HCT116 (cell line): ENCODE data around the gene BCHE. TPM values are rescaled to one million over a fixed set of nuclear protein-coding genes. Genes with fewer than 3 reads are reported as not detected.

Source experiments
- ATAC-seq: fragments of 200-7000 bp; cut with Tn5 transposase; 2 replicates; pipeline ENCODE4 v1.9.1; 2020; ENCODE audit warnings: mild to moderate bottlenecking, moderate library complexity
- BruUV-seq: library from RNA; stranded (reverse); fragments of 400-500 nt; replicated peaks from 2 replicates; lab custom pipeline; 2021; lab: Mats Ljungman, UMichigan
- CTCF ChIA-PET: fragments of 300-600 bp; sonication (Branson Sonifier 250); formaldehyde crosslinking; loops from one replicate; lab custom pipeline; 2021; ENCODE audit warnings: antibody characterized with exemption; lab: Charles Lee
- POLR2A ChIA-PET: fragments of 300-600, 350-600 bp; sonication (Branson Sonifier 250); formaldehyde crosslinking; loops from one replicate; lab custom pipeline; 2021; ENCODE audit warnings: antibody characterized with exemption; lab: Charles Lee
- RAD21 ChIA-PET, 2 experiments: fragments of 300-600 bp; sonication (Branson Sonifier 250); formaldehyde crosslinking; loops; one replicate each; lab custom pipeline; 2023; ENCODE audit warnings: low total read pairs in 2 of 2; ENCODE audit not compliant: uncharacterized antibody in 2 of 2, unreplicated experiment in 2 of 2, low non-redundant PET in 1 of 2; lab: Charles Lee
- DNase-seq: peaks from one replicate; pipeline ENCODE4 v3.0.0-alpha.2; 2010; ENCODE audit warnings: low read depth, low spot score
- H2AFZ ChIP-seq: fragments of 200-600 bp; shearing (Covaris generic), sonication (generic); 2 replicates; pipeline ENCODE4 v1.6.1; 2017; ENCODE audit warnings: low read depth, mixed run types, mixed read lengths, antibody characterized with exemption, low read length; ENCODE audit not compliant: poor library complexity, severe bottlenecking
- H3K27ac ChIP-seq: 2 replicates; pipeline ENCODE4 v1.5.1; 2012; ENCODE audit warnings: low read depth, low read length
- H3K27me3 ChIP-seq: fragments of 200-600 bp; sonication (generic); 2 replicates; pipeline ENCODE4 v1.6.1; 2016; ENCODE audit warnings: mixed run types, low read length, mixed read lengths; ENCODE audit not compliant: insufficient read depth
- H3K36me3 ChIP-seq, 2 experiments: fragments of 200-500 bp in 1 of 2; fragments of 200-600 bp in 1 of 2; sonication (Bioruptor generic) in 1 of 2; sonication (generic) in 1 of 2; 2 replicates each; pipeline versions ENCODE4 v1.5.1 to v1.6.1; 2014 to 2016; ENCODE audit warnings: low read length in 2 of 2, inconsistent platforms in 1 of 2, mixed read lengths in 1 of 2, mixed run types in 1 of 2; ENCODE audit not compliant: insufficient read depth in 2 of 2, control insufficient read depth in 1 of 2
- H3K4me1 ChIP-seq, 2 experiments: fragments of 200-600 bp in 1 of 2; sonication (generic) in 1 of 2; 2 replicates each; pipeline versions ENCODE4 v1.5.1 to v1.6.1; 2012 to 2017; ENCODE audit warnings: low read length in 2 of 2, inconsistent platforms in 1 of 2, mild to moderate bottlenecking in 1 of 2, mixed read lengths in 1 of 2, mixed run types in 1 of 2, moderate library complexity in 1 of 2; ENCODE audit not compliant: insufficient read depth in 2 of 2, control insufficient read depth in 1 of 2
- H3K4me2 ChIP-seq: fragments of 200-600 bp; sonication (generic); 2 replicates; pipeline ENCODE4 v1.6.1; 2017; ENCODE audit warnings: mixed run types, low read length, mixed read lengths
- H3K4me3 ChIP-seq, 2 experiments: fragments of 200-600 bp in 1 of 2; sonication (generic) in 1 of 2; replicated peaks in 1 of 2; 2 replicates each; pipeline ENCODE4 v1.5.1; 2011 to 2016; ENCODE audit warnings: low read length in 2 of 2, control low read depth in 1 of 2, low read depth in 1 of 2, mild to moderate bottlenecking in 1 of 2, mixed read lengths in 1 of 2, mixed run types in 1 of 2
- H3K79me2 ChIP-seq: fragments of 200-600 bp; sonication (generic); 2 replicates; pipeline ENCODE4 v1.6.1; 2017; ENCODE audit warnings: mild to moderate bottlenecking, mixed run types, low read length, moderate library complexity, mixed read lengths; ENCODE audit not compliant: insufficient read depth
- H3K9ac ChIP-seq: fragments of 200-600 bp; sonication (generic); 2 replicates; pipeline ENCODE4 v1.6.1; 2016; ENCODE audit warnings: low read length, mixed read lengths
- H3K9me2 ChIP-seq: fragments of 200-600 bp; sonication (generic), shearing (Covaris generic); 2 replicates; pipeline ENCODE4 v1.6.1; 2017; ENCODE audit warnings: mixed run types, mild to moderate bottlenecking, moderate library complexity; ENCODE audit not compliant: insufficient read depth
- H3K9me3 ChIP-seq, 2 experiments: fragments of 200-500 bp in 1 of 2; fragments of 200-600 bp in 1 of 2; sonication (Bioruptor generic) in 1 of 2; sonication (generic) in 1 of 2; 2 replicates each; pipeline ENCODE4 v1.6.1; 2014 to 2017; ENCODE audit warnings: low read length in 2 of 2, mixed read lengths in 2 of 2, inconsistent platforms in 1 of 2, low read depth in 1 of 2, mild to moderate bottlenecking in 1 of 2, mixed run types in 1 of 2, moderate library complexity in 1 of 2; ENCODE audit not compliant: control insufficient read depth in 1 of 2, insufficient read depth in 1 of 2
- H4K20me1 ChIP-seq: fragments of 200-600 bp; sonication (generic), shearing (Covaris generic); 2 replicates; pipeline ENCODE4 v1.6.1; 2017; ENCODE audit warnings: mixed run types, mild to moderate bottlenecking, moderate library complexity; ENCODE audit not compliant: insufficient read depth
- CBX3 ChIP-seq: IDR thresholded peaks from 2 replicates; pipeline ENCODE4 v1.6.1; 2012; ENCODE audit warnings: low read depth
- CEBPB ChIP-seq: IDR thresholded peaks from 2 replicates; pipeline ENCODE4 v1.6.1; 2012; ENCODE audit warnings: low read depth
- EGR1 ChIP-seq: IDR thresholded peaks from 2 replicates; pipeline ENCODE4 v1.6.1; 2012; ENCODE audit warnings: low read depth
- ELF1 ChIP-seq: IDR thresholded peaks from 2 replicates; pipeline ENCODE4 v1.6.1; 2012; ENCODE audit warnings: low read depth, borderline replicate concordance
- EZH2phosphoT487 ChIP-seq: fragments of 200-600 bp; IDR thresholded peaks from 2 replicates; pipeline ENCODE4 v1.6.1; 2018; ENCODE audit warnings: antibody characterized with exemption, borderline replicate concordance
- FOSL1 ChIP-seq: IDR thresholded peaks from 2 replicates; pipeline ENCODE4 v1.6.1; 2012; ENCODE audit warnings: low read depth
- SIN3A ChIP-seq: IDR thresholded peaks from 2 replicates; pipeline ENCODE4 v1.6.1; 2012; ENCODE audit warnings: low read depth
- SP1 ChIP-seq: IDR thresholded peaks from 2 replicates; pipeline ENCODE4 v1.6.1; 2012; ENCODE audit warnings: low read depth
- TCF7L2 ChIP-seq: IDR thresholded peaks from 2 replicates; pipeline ENCODE4 v1.7.0; 2011; ENCODE audit warnings: borderline replicate concordance, inconsistent platforms; ENCODE audit not compliant: insufficient read depth, insufficient read length; ENCODE audit errors: extremely low read depth
- YY1 ChIP-seq: IDR thresholded peaks from 2 replicates; pipeline ENCODE4 v1.6.1; 2011; ENCODE audit warnings: low read length, low read depth, moderate library complexity, mild to moderate bottlenecking; ENCODE audit not compliant: insufficient replicate concordance; ENCODE audit errors: extremely low read depth
- ZFX ChIP-seq: fragments of 450-650 bp; IDR thresholded peaks from 2 replicates; pipeline ENCODE4 v1.6.1; 2017
- ZNF274 ChIP-seq: fragments of 200-500 bp; sonication (Bioruptor generic); IDR thresholded peaks from 2 replicates; pipeline ENCODE4 v1.6.1; 2014; ENCODE audit warnings: mild to moderate bottlenecking, low read depth, low read length, inconsistent platforms
- intact Hi-C: fragments of 100-400 bp; cut with micrococcal nuclease; formaldehyde crosslinking; loops from 2 replicates; pipeline ENCODE4 v1.10.0; 2022
- total RNA-seq: library from RNA; stranded (reverse); gene quantifications from one replicate; pipeline ENCODE4 v1.2.1, GENCODE V29; 2021; ENCODE audit not compliant: unreplicated experiment
- TF ChIP-seq, protein P1 (sequence below), 3 experiments: fragments of 200-600 bp in 1 of 3; sonication (generic) in 1 of 3; IDR thresholded peaks in 2 of 3; conservative IDR thresholded peaks in 1 of 3; 2 replicates each; pipeline ENCODE4 v1.5.1; 2012 to 2017; ENCODE audit warnings: low read depth in 2 of 3, low read length in 2 of 3, antibody characterized with exemption in 1 of 3, borderline replicate concordance in 1 of 3, control low read depth in 1 of 3, mild to moderate bottlenecking in 1 of 3, mixed read lengths in 1 of 3, mixed run types in 1 of 3, moderate library complexity in 1 of 3; ENCODE audit not compliant: insufficient read depth in 1 of 3
- TF ChIP-seq, protein P2 (sequence below): IDR thresholded peaks from 2 replicates; pipeline ENCODE4 v1.6.1; 2012
- TF ChIP-seq, protein P3 (sequence below): IDR thresholded peaks from 2 replicates; pipeline ENCODE4 v1.6.1; 2012
- TF ChIP-seq, protein P4 (sequence below): IDR thresholded peaks from 2 replicates; pipeline ENCODE4 v1.6.1; 2011; ENCODE audit warnings: mild to moderate bottlenecking, low read length, moderate library complexity; ENCODE audit not compliant: insufficient replicate concordance; ENCODE audit errors: extremely low read depth

The BCHE gene
- total RNA-seq, 1 experiment from 2014 or later = not detected

DNA sequence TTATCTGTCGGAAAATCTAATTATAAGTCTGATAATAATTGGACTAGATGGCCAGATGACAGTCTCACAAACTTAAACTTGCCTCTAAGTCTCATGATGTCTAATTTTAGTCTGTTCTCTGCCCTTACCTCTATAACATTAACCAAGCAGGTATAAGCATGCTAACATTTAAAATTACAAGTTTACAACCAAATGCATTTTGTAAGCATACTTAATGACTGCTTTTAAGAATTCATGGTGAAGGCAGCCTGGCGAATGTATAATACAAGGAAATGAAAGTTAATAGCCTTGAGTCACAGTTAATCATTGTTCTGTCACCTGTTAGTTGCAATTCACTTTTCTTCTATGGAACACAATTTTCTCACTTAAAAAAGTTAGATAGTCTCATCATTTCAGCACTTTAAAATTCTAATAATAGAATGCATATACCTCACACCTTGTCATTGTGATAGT lies 16.5 kb downstream of the BCHE start:
- H3K4me1 ChIP-seq = no peaks in the 10 kb centered on the region
- POLR2A ChIA-PET = no interaction called here
- ATAC-seq (no peak), DNase-seq (no peak)
- H3K9me3 ChIP-seq = no peaks in the 10 kb centered on the region
- H2AFZ ChIP-seq = peak overlapping the region; percentile 29
- BruUV-seq = no TSS peak
- no peaks in the 10 kb centered on the region for H3K9me2 ChIP-seq
- RAD21 ChIA-PET = no interaction called here
- no peaks in the 10 kb centered on the region for H3K79me2 ChIP-seq
- no peaks in the 10 kb centered on the region for H3K36me3 ChIP-seq
- H3K9ac ChIP-seq = no peak overlapping the region
- CTCF ChIA-PET = no interaction called here
- no peak for TF ChIP-seq FOSL1
- no peak for TF ChIP-seq SIN3A
- TF ChIP-seq, protein P1, sequence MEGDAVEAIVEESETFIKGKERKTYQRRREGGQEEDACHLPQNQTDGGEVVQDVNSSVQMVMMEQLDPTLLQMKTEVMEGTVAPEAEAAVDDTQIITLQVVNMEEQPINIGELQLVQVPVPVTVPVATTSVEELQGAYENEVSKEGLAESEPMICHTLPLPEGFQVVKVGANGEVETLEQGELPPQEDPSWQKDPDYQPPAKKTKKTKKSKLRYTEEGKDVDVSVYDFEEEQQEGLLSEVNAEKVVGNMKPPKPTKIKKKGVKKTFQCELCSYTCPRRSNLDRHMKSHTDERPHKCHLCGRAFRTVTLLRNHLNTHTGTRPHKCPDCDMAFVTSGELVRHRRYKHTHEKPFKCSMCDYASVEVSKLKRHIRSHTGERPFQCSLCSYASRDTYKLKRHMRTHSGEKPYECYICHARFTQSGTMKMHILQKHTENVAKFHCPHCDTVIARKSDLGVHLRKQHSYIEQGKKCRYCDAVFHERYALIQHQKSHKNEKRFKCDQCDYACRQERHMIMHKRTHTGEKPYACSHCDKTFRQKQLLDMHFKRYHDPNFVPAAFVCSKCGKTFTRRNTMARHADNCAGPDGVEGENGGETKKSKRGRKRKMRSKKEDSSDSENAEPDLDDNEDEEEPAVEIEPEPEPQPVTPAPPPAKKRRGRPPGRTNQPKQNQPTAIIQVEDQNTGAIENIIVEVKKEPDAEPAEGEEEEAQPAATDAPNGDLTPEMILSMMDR (IDR thresholded peaks at IDR 0.05 in 2 of 3, conservative IDR thresholded peaks at IDR 0.05 in 1 of 3; ENCODE audit: borderline replicate concordance in 1 of 3, insufficient read depth in 1 of 3, low read depth in 2 of 3, low read length in 2 of 3) = no peak
- no peaks in the 10 kb centered on the region for H4K20me1 ChIP-seq
- intact Hi-C loops = no loop called here
- no peak overlapping the region for H3K27ac ChIP-seq
- H3K27me3 ChIP-seq = no peaks in the 10 kb centered on the region
- H3K4me2 ChIP-seq = no peak overlapping the region
- no peak overlapping the region for H3K4me3 ChIP-seq

DNA sequence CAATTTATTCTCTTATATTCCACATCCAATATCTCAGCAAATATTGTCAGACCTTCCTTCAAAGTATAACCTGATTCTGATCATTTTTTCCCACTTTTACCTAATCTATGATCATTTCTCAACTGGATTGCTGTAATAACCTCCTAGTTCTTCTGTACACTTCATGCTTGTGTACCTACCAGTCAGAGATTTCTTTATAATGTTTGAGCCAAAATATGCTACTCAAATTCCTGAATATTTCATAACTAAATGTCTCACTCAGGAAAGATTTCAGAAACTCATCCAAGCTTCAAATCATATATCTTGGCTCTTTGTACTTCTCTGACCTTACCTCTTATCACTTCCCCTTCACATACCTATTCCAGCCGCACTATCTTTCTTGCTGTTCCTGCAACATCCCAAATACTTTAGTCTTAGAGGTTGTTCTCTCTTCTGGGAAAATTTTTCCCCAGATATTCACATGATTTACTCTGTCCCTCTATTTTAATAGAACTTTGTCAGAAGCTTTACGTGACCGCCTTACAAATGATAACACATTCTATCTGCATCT lies 20.0 kb downstream of the BCHE start:
- ChIA-PET CTCF (no interaction called here), POLR2A (no interaction called here), RAD21 (no interaction called here)
- intact Hi-C loops = no loop called here
- Histone ChIP-seq H3K27me3 (no peaks in the 10 kb centered on the region), H3K9ac (no peak overlapping the region), H3K9me2 (no peaks in the 10 kb centered on the region), H3K9me3 (no peaks in the 10 kb centered on the region), H3K79me2 (no peaks in the 10 kb centered on the region), H3K36me3 (no peaks in the 10 kb centered on the region), H3K4me1 (no peaks in the 10 kb centered on the region), H2AFZ (peak overlapping the region; percentile 39), H3K27ac (no peak overlapping the region), H4K20me1 (no peaks in the 10 kb centered on the region), H3K4me2 (no peak overlapping the region), H3K4me3 (no peak overlapping the region)
- ATAC-seq (no peak), DNase-seq (no peak)
- no TSS peak for BruUV-seq
- TF ChIP-seq EGR1 (no peak), SP1 (no peak), TCF7L2 (no peak), ZNF274 (no peak), CEBPB (no peak), ELF1 (no peak), CBX3 (no peak), ZFX (no peak), EZH2phosphoT487 (no peak), SIN3A (no peak), YY1 (no peak)
- TF ChIP-seq, protein P2, sequence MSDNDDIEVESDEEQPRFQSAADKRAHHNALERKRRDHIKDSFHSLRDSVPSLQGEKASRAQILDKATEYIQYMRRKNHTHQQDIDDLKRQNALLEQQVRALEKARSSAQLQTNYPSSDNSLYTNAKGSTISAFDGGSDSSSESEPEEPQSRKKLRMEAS = no peak
- TF ChIP-seq, protein P3, sequence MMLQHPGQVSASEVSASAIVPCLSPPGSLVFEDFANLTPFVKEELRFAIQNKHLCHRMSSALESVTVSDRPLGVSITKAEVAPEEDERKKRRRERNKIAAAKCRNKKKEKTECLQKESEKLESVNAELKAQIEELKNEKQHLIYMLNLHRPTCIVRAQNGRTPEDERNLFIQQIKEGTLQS = no peak
- TF ChIP-seq, protein P4, sequence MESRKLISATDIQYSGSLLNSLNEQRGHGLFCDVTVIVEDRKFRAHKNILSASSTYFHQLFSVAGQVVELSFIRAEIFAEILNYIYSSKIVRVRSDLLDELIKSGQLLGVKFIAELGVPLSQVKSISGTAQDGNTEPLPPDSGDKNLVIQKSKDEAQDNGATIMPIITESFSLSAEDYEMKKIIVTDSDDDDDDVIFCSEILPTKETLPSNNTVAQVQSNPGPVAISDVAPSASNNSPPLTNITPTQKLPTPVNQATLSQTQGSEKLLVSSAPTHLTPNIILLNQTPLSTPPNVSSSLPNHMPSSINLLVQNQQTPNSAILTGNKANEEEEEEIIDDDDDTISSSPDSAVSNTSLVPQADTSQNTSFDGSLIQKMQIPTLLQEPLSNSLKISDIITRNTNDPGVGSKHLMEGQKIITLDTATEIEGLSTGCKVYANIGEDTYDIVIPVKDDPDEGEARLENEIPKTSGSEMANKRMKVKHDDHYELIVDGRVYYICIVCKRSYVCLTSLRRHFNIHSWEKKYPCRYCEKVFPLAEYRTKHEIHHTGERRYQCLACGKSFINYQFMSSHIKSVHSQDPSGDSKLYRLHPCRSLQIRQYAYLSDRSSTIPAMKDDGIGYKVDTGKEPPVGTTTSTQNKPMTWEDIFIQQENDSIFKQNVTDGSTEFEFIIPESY = no peak
